Parathyroid adenoma (tissue), 2 donors: ENCODE results near the gene ASXL2.
"Not testable (repeated sequence)": the region's sequence is repeated elsewhere in the genome, so short reads cannot be mapped to it uniquely, and the experiment has no call there.

Source experiments
- H2AFZ ChIP-seq: fragments of 300-600 bp; sonication (generic); one replicate; pipeline ENCODE4 v1.7.0; 2017; ENCODE audit warnings: antibody characterized with exemption, mild to moderate bottlenecking
- H3K27ac ChIP-seq: fragments of 300-600 bp; sonication (generic); one replicate; pipeline ENCODE4 v1.7.0; 2017
- H3K27me3 ChIP-seq: fragments of 300-600 bp; sonication (generic); one replicate; pipeline ENCODE4 v1.7.0; 2017; ENCODE audit warnings: low read length; ENCODE audit not compliant: control insufficient read depth, insufficient read depth
- H3K36me3 ChIP-seq: fragments of 300-600 bp; sonication (generic); one replicate; pipeline ENCODE4 v1.7.0; 2017; ENCODE audit warnings: low read length; ENCODE audit not compliant: control insufficient read depth, insufficient read depth
- H3K4me1 ChIP-seq: fragments of 300-600 bp; sonication (generic); one replicate; pipeline ENCODE4 v1.7.0; 2017; ENCODE audit warnings: control low read depth
- H3K4me2 ChIP-seq: fragments of 300-600 bp; sonication (generic); one replicate; pipeline ENCODE4 v1.7.0; 2017; ENCODE audit warnings: low read length
- H3K4me3 ChIP-seq: fragments of 300-600 bp; sonication (generic); one replicate; pipeline ENCODE4 v1.7.0; 2017; ENCODE audit warnings: low read depth, low read length
- H3K79me2 ChIP-seq: fragments of 300-600 bp; sonication (generic); one replicate; pipeline ENCODE4 v1.7.0; 2017; ENCODE audit warnings: control low read depth
- H3K9ac ChIP-seq: fragments of 300-600 bp; sonication (generic); one replicate; pipeline ENCODE4 v1.7.0; 2017; ENCODE audit warnings: mild to moderate bottlenecking
- H3K9me3 ChIP-seq: fragments of 300-600 bp; sonication (generic); one replicate; pipeline ENCODE4 v1.7.0; 2017; ENCODE audit warnings: low read length; ENCODE audit not compliant: control insufficient read depth
- TF ChIP-seq, protein P1 (sequence below): fragments of 300-600 bp; sonication (generic); IDR thresholded peaks from one replicate; pipeline ENCODE4 v1.7.0; 2017; ENCODE audit warnings: antibody characterized with exemption, mild to moderate bottlenecking
- donor health status: primary hyperparathyroidism.

Gene ASXL2

DNA sequence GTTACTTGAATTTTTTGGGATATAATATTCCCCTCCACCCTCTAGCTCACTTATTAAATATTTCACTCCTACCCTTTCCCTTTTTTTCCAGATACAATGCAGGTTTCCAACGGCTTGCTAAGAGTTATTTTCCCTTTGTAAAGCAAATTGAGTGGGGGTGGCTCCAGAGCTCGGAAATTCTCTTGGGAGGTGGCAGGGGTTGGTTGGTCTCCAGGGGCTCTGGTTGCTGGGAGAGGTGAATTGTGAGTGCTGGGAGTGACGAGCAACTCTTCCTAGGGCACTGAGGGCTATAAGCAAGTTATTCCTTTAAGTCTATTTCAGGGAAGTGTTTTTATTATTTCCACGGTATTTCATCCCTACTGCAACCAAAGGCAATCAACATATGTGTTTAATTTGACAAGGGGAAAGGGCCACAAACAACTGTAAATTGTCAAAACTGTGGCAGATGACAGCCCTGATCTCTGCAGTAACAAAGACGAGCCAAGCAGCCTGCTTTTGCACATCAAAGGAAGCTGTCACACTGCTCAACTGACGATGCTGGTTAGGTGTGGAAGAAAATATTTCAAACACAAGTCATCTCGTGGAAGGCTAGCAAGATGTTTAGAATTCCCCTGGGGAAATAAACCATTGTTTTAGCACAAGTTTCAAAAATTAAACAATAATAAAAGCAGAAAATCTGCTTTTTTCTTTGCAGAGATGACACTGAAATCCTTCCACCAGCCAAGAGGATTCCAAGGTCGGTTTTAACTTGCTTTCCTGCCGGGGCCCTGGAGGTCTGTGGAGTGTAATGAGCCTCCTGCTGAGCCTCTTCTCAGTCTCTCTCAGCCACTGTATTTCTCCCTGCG, 34.8 kb upstream of the ASXL2 start:
- H3K27me3 ChIP-seq, result no peaks in the 10 kb centered on the region
- no peaks in the 10 kb centered on the region for H3K4me1 ChIP-seq
- peak overlapping the region; percentile 56 for H2AFZ ChIP-seq
- no peaks in the 10 kb centered on the region for H3K79me2 ChIP-seq
- no peaks in the 10 kb centered on the region for H3K9me3 ChIP-seq
- TF ChIP-seq, protein P1, sequence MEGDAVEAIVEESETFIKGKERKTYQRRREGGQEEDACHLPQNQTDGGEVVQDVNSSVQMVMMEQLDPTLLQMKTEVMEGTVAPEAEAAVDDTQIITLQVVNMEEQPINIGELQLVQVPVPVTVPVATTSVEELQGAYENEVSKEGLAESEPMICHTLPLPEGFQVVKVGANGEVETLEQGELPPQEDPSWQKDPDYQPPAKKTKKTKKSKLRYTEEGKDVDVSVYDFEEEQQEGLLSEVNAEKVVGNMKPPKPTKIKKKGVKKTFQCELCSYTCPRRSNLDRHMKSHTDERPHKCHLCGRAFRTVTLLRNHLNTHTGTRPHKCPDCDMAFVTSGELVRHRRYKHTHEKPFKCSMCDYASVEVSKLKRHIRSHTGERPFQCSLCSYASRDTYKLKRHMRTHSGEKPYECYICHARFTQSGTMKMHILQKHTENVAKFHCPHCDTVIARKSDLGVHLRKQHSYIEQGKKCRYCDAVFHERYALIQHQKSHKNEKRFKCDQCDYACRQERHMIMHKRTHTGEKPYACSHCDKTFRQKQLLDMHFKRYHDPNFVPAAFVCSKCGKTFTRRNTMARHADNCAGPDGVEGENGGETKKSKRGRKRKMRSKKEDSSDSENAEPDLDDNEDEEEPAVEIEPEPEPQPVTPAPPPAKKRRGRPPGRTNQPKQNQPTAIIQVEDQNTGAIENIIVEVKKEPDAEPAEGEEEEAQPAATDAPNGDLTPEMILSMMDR, result no peak
- no peak overlapping the region for H3K27ac ChIP-seq
- H3K4me2 ChIP-seq, result no peak overlapping the region
- H3K36me3 ChIP-seq, result no peaks in the 10 kb centered on the region
- H3K4me3 ChIP-seq, result no peak overlapping the region
- no peak overlapping the region for H3K9ac ChIP-seq

DNA sequence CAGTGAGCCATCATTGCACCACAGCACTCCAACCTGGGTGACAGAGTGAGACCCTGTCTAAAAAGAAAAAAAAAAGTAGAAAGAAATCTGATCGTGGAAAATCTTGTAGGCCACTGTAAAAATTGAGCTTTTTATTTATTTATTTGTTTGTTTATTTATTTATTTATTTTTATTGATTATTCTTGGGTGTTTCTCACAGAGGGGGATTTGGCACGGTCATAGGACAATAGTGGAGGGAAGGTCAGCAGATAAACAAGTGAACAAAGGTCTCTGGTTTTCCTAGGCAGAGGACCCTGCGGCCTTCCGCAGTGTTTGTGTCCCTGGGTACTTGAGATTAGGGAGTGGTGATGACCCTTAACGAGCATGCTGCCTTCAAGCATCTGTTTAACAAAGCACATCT, 31.3 kb upstream of the ASXL2 start:
- H3K79me2 ChIP-seq, H3K4me2 ChIP-seq, H2AFZ ChIP-seq, H3K9me3 ChIP-seq, H3K27me3 ChIP-seq, H3K4me3 ChIP-seq, H3K4me1 ChIP-seq, H3K27ac ChIP-seq, H3K36me3 ChIP-seq, H3K9ac ChIP-seq: not testable (repeated sequence)

- no peak overlapping the region for H2AFZ ChIP-seq
- TF ChIP-seq, protein P1, result no peak
- H3K36me3 ChIP-seq, result no peaks in the 10 kb centered on the region
- H3K27me3 ChIP-seq, result no peaks in the 10 kb centered on the region
- no peaks in the 10 kb centered on the region for H3K79me2 ChIP-seq
- H3K4me1 ChIP-seq, result no peaks in the 10 kb centered on the region
- no peak overlapping the region for H3K4me2 ChIP-seq
- no peak overlapping the region for H3K4me3 ChIP-seq
- no peak overlapping the region for H3K27ac ChIP-seq
- H3K9ac ChIP-seq, result no peak overlapping the region
- H3K9me3 ChIP-seq, result no peaks in the 10 kb centered on the region
Observed at GRCh38 chr2:25905126-25905525, 26.8 kb upstream of the ASXL2 start.

- Histone ChIP-seq H3K9me3 (no peaks in the 10 kb centered on the region), H2AFZ (no peak overlapping the region), H3K27me3 (no peaks in the 10 kb centered on the region), H3K4me1 (no peaks in the 10 kb centered on the region), H3K9ac (no peak overlapping the region), H3K36me3 (no peaks in the 10 kb centered on the region), H3K4me3 (no peak overlapping the region), H3K4me2 (no peak overlapping the region), H3K79me2 (no peaks in the 10 kb centered on the region), H3K27ac (no peak overlapping the region)
- TF ChIP-seq, protein P1, result no peak
Observed at GRCh38 chr2:25903216-25903776, 25.0 kb upstream of the ASXL2 start.

DNA sequence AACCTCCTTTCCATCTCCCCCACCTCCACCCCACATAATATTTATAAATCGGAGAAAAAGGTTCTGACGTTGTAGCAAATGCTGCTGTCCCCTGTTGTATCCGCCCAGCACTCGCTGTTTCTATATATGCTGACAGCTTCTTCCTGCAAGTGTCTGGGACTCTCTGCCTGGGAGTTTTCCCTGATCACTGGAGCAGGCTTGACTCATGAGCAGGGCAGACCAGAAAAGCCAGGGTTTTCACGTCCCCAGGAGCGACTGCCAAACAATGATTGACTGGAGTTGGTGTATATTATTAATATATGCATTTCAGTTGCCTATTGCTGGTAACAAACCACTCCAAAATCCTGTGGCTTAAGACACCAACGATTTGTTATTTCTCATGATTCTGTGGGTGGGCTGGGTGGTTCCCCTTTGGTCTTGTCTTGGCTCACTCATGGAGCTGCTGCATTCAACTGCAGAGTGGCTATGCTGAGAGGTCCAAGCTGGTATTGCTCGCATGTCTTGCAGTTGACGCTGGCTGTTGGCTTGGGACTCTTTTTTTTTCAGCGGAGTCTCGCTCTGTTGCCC, 21.2 kb upstream of the ASXL2 start:
- Histone ChIP-seq H3K4me1 (no peaks in the 10 kb centered on the region), H3K27ac (no peak overlapping the region), H3K27me3 (no peaks in the 10 kb centered on the region), H3K4me2 (no peak overlapping the region), H2AFZ (no peak overlapping the region), H3K79me2 (no peaks in the 10 kb centered on the region), H3K36me3 (no peaks in the 10 kb centered on the region), H3K9me3 (no peaks in the 10 kb centered on the region), H3K9ac (no peak overlapping the region), H3K4me3 (no peak overlapping the region)
- TF ChIP-seq, protein P1, result no peak
